Measurements from ENCODE around the gene SOST. TPM values are rescaled to one million over a fixed set of nuclear protein-coding genes. Genes with fewer than 3 reads are reported as not detected.

SOST gene
- total RNA-seq, 2 experiments from 2014 or later: not detected

DNA sequence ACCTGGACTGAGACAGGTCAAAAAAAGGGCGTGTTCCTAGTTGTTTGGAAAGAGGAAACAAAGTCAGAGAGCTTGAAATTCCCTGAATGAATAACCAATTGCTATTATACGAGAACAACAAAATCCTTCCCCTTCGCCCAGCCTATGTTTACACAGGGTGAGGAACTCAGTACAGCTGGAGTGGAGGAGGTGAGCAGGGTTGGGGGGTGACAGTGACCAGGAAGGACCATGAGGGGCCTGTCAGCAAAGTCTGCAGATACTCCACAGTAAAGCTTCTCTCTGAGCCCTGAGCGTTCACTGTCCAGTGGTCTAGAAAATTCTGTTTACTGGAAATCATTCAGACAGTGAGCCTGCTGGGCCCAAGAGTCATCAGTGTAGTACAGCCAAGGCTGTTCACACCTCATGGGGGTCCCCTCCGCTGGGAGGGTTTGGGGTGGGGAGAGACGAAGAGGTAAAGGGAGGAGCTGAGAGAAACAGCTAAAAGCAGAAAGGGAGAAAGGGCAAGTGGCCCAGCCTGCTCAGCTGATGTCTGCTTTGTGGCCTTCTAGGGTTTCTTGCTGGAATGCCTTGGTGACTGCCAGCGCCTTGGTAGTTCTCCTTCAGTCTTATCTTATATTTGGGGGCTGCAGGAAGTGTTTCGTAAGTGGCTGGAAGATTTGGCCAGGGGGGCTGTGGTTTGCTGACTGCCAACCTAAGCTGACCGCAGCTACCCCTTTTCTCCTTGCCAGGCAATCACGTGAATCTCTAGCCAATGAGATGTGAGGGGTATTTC is 14.5 kb upstream of the SOST start:
- Mint-ChIP-seq H3K36me3 (ENCODE audit: low read depth) (peaks cover 37% of the 10 kb centered on the region), H3K27ac (no peak overlapping the region), H3K4me3 (no peak overlapping the region), H3K4me1 (peaks cover 4% of the 10 kb centered on the region), H3K27me3 (no peaks in the 10 kb centered on the region), H3K9me3 (ENCODE audit: low read depth) (no peaks in the 10 kb centered on the region)
- DNase-seq: no peak
- intact Hi-C loops (cut with DNase I, micrococcal nuclease): no loop called here
- no peak for ATAC-seq
- CTCF ChIA-PET: interaction anchor here (0.8 to 2.0 kb wide), 5 partner anchors 12 to 79 kb away, joined by 3 to 8 read pairs (median 4); no protein-coding TSS in a partner anchor
- POLR2A ChIA-PET: no interaction called here

DNA sequence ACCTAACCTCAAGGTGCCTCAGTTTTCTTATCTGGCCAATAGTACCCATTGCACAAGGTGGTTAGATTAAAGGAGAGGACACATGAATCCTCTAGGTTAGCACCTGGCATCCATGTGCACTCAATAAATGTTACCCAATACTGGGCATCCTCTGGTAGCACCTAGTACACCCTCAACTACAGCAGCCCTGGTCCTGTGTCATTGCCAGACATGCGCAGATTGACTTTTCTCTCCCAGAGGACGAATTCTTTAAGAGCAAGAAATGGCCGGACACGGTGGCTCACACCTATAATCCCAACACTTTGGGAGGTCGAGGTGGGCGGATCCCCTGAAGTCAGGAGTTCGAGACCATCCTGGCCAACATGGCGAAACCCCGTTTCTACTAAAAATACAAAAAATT is 12.9 kb upstream of the SOST start:
- ATAC-seq: no peak
- no peak for DNase-seq
- Mint-ChIP-seq H3K4me1 (no peaks in the 10 kb centered on the region), H3K27me3 (no peaks in the 10 kb centered on the region), H3K9me3 (ENCODE audit: low read depth) (no peaks in the 10 kb centered on the region), H3K4me3 (no peak overlapping the region), H3K36me3 (ENCODE audit: low read depth) (peaks cover 37% of the 10 kb centered on the region), H3K27ac (no peak overlapping the region)
- ChIA-PET POLR2A (no interaction called here), CTCF (interaction anchor here (0.7 kb wide), 1 partner anchor 80 kb away, joined by 3 read pairs; no protein-coding TSS in a partner anchor)
- intact Hi-C loops (cut with DNase I, micrococcal nuclease): no loop called here

DNA sequence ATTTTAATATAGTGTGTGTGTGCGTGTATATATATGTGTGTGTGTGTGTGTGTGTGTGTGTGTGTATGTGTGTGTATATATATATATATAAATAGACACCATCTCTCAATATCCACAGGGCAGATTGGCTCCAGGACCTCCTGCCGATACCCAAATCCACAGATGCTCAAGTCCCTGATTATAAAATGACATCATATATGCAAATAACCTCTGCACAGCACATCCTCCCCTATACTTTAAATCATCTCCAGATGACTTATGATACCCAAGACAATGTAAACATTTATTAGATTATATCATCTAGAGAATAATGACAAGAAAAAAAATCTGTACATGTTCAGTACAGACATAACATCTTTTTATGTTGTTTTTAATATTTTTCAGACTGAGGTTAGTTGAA is 12.4 kb upstream of the SOST start:
- POLR2A ChIA-PET: no interaction called here
- CTCF ChIA-PET: interaction anchor here (19.2 kb wide), 1 partner anchor 74 kb away, joined by 473 read pairs; no protein-coding TSS in a partner anchor
- Mint-ChIP-seq H3K4me3 (no peak overlapping the region), H3K36me3 (ENCODE audit: low read depth) (peaks cover 41% of the 10 kb centered on the region), H3K27me3 (no peaks in the 10 kb centered on the region), H3K4me1 (no peaks in the 10 kb centered on the region), H3K27ac (no peak overlapping the region), H3K9me3 (ENCODE audit: low read depth) (no peaks in the 10 kb centered on the region)
- ATAC-seq (no peak), DNase-seq (no peak)
- intact Hi-C loops (cut with DNase I, micrococcal nuclease): no loop called here

DNA sequence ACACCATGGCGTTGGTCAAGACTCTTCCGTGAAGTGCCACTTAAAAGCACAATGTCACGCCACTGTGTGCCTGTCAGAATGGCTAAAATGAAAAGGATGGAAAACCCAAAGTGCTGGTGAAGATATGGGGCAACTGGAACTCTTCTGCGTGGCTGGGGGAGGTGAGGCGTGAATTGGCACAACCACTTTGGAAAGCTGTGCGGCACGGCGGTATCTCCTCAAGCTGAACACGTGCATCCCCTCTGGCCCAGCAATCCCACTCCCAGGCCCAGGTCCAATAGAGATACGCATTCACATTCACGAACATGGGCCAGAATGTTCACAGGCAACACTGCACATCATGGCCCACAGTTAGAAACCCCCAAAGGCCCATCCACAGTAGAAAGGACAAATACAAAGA is 11.3 kb upstream of the SOST start:
- intact Hi-C loops (cut with DNase I, micrococcal nuclease): no loop called here
- DNase-seq (no peak), ATAC-seq (no peak)
- Mint-ChIP-seq H3K9me3 (ENCODE audit: low read depth) (no peaks in the 10 kb centered on the region), H3K36me3 (ENCODE audit: low read depth) (peaks cover 39% of the 10 kb centered on the region), H3K4me1 (no peaks in the 10 kb centered on the region), H3K27ac (no peak overlapping the region), H3K4me3 (no peak overlapping the region), H3K27me3 (no peaks in the 10 kb centered on the region)
- POLR2A ChIA-PET: no interaction called here
- CTCF ChIA-PET: interaction anchor here (0.7 to 19.2 kb wide), 4 partner anchors 18 to 207 kb away, joined by 3 to 473 read pairs (median 4); no protein-coding TSS in a partner anchor

DNA sequence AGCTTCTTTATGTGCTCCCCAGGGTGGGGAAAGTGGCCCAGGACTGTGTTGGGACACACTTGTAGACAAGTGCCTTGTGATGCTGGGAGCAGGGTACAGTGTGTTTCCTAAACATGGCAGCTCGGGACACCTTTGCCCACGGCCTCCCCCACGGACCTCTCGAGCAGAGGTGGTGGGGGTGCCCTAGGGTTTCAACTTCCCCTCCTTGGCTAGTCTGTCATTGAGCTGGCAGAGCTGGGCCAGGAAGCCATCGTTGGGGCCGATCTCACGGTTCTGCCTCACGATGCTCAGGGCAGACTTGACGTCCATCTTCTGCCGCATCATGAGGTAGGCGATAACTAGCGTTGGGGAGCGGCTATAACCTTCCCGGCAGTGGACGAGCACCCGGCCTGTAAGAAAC is 10.8 kb upstream of the SOST start:
- H3K27me3 Mint-ChIP-seq: no peaks in the 10 kb centered on the region
- H3K27ac Mint-ChIP-seq: no peak overlapping the region
- no peak overlapping the region for H3K4me3 Mint-ChIP-seq
- no peak for ATAC-seq
- ChIA-PET POLR2A (interaction anchor here (0.6 kb wide), 1 partner anchor 336 kb away, joined by 8 read pairs; no protein-coding TSS in a partner anchor), CTCF (interaction anchor here (0.6 to 19.2 kb wide), 4 partner anchors 11 to 99 kb away, joined by 3 to 473 read pairs (median 4); no protein-coding TSS in a partner anchor)
- H3K36me3 Mint-ChIP-seq (ENCODE audit: low read depth): peaks cover 35% of the 10 kb centered on the region
- intact Hi-C loops (cut with DNase I, micrococcal nuclease): no loop called here
- H3K9me3 Mint-ChIP-seq (ENCODE audit: low read depth): no peaks in the 10 kb centered on the region
- no peaks in the 10 kb centered on the region for H3K4me1 Mint-ChIP-seq
- no peak for DNase-seq

DNA sequence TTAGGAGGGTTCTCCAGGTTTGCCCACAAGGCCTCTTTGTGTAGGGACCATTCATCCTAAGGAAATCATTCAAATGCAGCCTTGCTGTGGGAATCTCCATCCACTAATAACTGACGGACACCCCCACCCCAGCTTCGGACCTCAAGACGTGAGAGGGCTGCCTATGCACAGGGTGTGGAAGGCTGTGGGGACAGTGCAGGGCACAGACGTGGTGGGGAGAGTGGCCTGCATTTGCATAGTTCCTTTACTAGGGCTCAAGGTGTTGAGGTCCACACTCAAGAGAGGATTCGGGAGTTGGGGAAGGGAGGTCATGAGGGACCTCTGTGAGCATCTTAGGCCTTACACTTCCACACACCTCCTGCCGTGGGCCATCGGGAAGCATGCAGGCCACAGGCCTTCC is 10.4 kb upstream of the SOST start:
- intact Hi-C loops (cut with DNase I, micrococcal nuclease): no loop called here

DNA sequence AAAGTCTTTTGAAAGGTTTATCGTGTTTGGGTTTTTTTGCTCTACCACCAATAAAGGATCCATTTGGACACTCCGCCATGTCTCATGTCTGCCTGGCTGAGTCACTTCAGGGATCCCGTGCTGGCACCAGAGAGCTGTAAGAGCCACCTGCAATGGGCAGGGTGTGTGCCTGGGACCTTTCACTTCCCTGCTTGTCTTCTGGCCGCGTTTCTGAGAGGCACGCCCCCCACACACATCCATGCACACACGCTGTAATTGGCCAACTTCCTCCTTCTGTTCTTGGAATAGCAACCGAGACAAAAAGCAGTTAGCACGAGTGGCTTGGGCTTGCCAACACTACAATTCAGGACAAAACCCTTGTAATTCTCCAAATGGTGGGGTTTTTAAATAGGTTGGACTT is 9.8 kb upstream of the SOST start:
- Mint-ChIP-seq H3K9me3 (ENCODE audit: low read depth) (no peaks in the 10 kb centered on the region), H3K27me3 (no peaks in the 10 kb centered on the region), H3K4me1 (no peaks in the 10 kb centered on the region), H3K4me3 (no peak overlapping the region), H3K36me3 (ENCODE audit: low read depth) (peaks cover 28% of the 10 kb centered on the region), H3K27ac (no peak overlapping the region)
- intact Hi-C loops (cut with DNase I, micrococcal nuclease): no loop called here
- ChIA-PET POLR2A (no interaction called here), CTCF (interaction anchor here (0.5 to 19.2 kb wide), 3 partner anchors 12 to 646 kb away, joined by 3 to 473 read pairs (median 5); partner anchors contain the start of gene CFAP97D1)
- ATAC-seq (no peak), DNase-seq (no peak)

More for the DNA sequence above, 10.4 kb upstream of the SOST start:
- ChIA-PET CTCF (interaction anchor here (0.6 to 19.2 kb wide), 3 partner anchors 12 to 72 kb away, joined by 3 to 473 read pairs (median 4); no protein-coding TSS in a partner anchor), POLR2A (interaction anchor here (0.6 kb wide), 1 partner anchor 336 kb away, joined by 8 read pairs; no protein-coding TSS in a partner anchor)
- Mint-ChIP-seq H3K4me1 (no peaks in the 10 kb centered on the region), H3K27ac (no peak overlapping the region), H3K4me3 (no peak overlapping the region), H3K9me3 (ENCODE audit: low read depth) (no peaks in the 10 kb centered on the region), H3K27me3 (no peaks in the 10 kb centered on the region), H3K36me3 (ENCODE audit: low read depth) (peaks cover 31% of the 10 kb centered on the region)
- no peak for ATAC-seq
- no peak for DNase-seq

DNA sequence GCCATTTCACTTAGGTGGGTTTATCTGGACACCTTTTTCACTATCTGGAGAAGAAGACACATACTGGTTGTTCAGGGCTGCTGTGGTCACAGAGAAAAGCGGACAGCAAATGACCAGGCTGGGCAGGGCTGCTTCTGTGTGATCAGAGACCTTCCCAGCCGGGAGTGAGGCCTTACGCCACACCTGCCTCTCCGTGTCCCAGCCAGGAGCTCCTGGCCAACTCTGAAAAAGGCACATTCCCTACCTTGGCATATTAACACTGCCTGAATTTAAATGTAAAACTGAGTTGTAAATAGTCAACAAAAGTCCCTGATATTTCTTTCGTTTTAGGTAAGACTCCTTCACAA is 9.1 kb upstream of the SOST start:
- intact Hi-C loops (cut with DNase I, micrococcal nuclease): no loop called here
- ATAC-seq (no peak), DNase-seq (no peak)
- H3K4me1 Mint-ChIP-seq: no peaks in the 10 kb centered on the region
- CTCF ChIA-PET: interaction anchor here (0.5 to 19.2 kb wide), 19 partner anchors 8 to 647 kb away, joined by 3 to 473 read pairs (median 6); partner anchors contain the start of genes CFAP97D1 and DUSP3
- POLR2A ChIA-PET: no interaction called here
- H3K9me3 Mint-ChIP-seq (ENCODE audit: low read depth): no peaks in the 10 kb centered on the region
- no peaks in the 10 kb centered on the region for H3K27me3 Mint-ChIP-seq
- H3K27ac Mint-ChIP-seq: no peak overlapping the region
- H3K36me3 Mint-ChIP-seq (ENCODE audit: low read depth): peaks cover 25% of the 10 kb centered on the region
- H3K4me3 Mint-ChIP-seq: no peak overlapping the region

DNA sequence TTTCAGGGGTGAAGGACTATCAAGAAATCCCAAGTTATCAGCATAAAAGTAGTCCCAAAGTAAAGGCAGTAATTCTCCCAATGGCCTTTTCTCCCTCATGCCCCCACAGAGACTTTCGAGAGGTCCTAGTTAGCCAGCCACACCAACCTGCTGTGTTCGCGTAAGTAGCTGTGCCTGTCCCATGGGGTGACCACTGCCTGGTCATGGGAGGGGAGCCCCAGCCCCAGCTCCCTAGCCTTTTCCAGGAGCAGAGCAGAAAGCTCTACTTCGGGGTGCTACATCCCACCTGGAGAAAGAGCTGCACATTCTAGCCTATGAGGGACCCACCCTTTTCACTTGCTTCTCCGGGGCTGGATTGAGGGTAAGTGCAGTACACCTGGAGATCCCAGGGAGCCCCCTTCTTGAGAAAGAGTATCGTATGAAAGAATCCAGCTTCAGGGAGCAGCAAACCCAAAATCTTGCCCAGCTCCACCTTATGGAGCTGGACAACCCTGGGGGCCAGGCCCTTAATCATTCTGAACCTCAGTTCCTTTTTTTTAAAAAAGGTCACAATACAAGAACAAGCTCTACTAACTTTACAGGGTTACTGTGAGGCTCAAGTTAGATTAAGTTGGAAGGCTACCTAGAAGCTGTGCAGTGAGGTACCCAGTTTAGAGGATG is 8.6 kb upstream of the SOST start:
- intact Hi-C loops (cut with DNase I, micrococcal nuclease): no loop called here
- Mint-ChIP-seq H3K4me1 (no peaks in the 10 kb centered on the region), H3K9me3 (ENCODE audit: low read depth) (no peaks in the 10 kb centered on the region), H3K27me3 (no peaks in the 10 kb centered on the region), H3K36me3 (ENCODE audit: low read depth) (peaks cover 20% of the 10 kb centered on the region), H3K4me3 (no peak overlapping the region), H3K27ac (no peak overlapping the region)
- CTCF ChIA-PET: interaction anchor here (0.6 to 19.2 kb wide), 30 partner anchors 8 to 373 kb away, joined by 3 to 473 read pairs (median 6); partner anchors contain the start of genes CFAP97D1, DUSP3 and SOST
- DNase-seq (no peak), ATAC-seq (no peak)
- POLR2A ChIA-PET: no interaction called here

DNA sequence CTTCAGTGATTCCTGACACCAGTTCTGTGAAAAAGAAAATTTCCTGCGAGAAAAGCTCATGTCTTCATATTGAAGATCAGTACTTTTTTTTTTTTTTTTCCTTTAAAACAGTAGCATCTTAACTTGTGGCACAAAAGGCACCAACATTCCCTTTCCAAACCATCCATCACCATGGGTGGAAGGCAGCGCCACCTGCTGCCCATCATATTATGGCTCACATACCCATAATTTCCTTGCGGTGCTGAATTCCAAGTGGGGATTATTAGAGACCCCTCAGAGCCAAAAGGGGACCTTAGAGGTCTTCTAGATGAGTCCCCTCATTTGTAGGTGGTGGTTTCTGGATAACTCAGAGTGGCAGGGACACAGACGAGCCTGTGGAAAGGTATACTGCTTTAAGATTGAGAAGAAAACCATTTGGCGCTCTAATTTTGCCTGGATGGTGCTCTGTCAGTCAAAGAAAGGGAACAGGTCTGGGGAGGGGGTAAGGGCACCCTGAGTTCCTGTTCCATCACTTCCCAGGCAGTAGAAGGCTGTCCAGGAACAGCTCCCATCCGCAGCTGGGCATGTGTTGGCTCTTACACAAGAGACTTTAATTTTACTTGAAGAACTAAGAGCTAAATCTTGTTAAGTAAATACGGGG is 7.9 kb upstream of the SOST start:
- Mint-ChIP-seq H3K4me3 (no peak overlapping the region), H3K9me3 (ENCODE audit: low read depth) (no peaks in the 10 kb centered on the region), H3K27me3 (no peaks in the 10 kb centered on the region), H3K4me1 (no peaks in the 10 kb centered on the region), H3K36me3 (ENCODE audit: low read depth) (peaks cover 18% of the 10 kb centered on the region), H3K27ac (no peak overlapping the region)
- intact Hi-C loops (cut with DNase I, micrococcal nuclease): no loop called here
- ATAC-seq (no peak), DNase-seq (peak; percentile 73)
- ChIA-PET POLR2A (no interaction called here), CTCF (interaction anchor here (0.6 to 19.2 kb wide), 55 partner anchors 8 to 697 kb away, joined by 3 to 473 read pairs (median 4); partner anchors contain the start of genes CFAP97D1, DUSP3, SOST and TMUB2)

DNA sequence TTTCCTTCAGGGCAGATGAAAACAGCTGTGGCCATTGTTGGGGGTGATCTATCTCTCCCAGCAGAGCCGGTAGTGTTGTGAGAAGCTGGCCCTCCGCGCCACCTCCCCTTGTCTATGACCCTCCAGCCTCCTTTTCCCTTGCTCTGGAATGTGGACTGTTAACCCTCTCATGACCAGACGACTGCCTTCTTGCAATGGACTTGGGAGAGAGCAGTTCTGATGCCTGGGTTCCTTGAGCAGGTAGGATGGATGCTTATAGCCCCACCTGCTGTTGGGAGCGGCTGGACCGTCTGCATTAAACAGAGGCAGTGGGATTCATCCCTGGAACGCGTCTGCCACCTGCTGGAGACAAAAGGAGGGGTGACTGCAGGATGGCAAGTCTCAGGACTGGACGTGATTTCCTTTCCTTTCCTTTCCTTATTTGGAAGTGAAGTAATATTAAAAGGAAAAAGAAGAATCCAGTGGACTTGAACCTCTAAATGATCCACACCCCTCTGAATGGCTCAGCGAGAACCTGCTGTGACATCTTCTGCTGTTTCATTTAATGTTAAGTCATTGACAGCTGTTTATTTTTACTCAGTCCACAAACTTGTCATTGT is 1.8 kb upstream of the SOST start:
- Mint-ChIP-seq H3K27ac (no peak overlapping the region), H3K4me3 (no peak overlapping the region), H3K36me3 (ENCODE audit: low read depth) (no peaks in the 10 kb centered on the region), H3K9me3 (ENCODE audit: low read depth) (no peaks in the 10 kb centered on the region), H3K27me3 (peaks cover 19% of the 10 kb centered on the region), H3K4me1 (no peaks in the 10 kb centered on the region)
- peak; percentile 96 for DNase-seq
- ATAC-seq: peak; percentile 97
- intact Hi-C loops (cut with DNase I, micrococcal nuclease): loop anchor here (1.0 to 5.0 kb wide), 3 partner anchors 66 to 184 kb away; no protein-coding TSS in a partner anchor
- CTCF ChIA-PET: interaction anchor here (0.6 to 19.2 kb wide), 33 partner anchors 9 to 221 kb away, joined by 3 to 473 read pairs (median 4); no protein-coding TSS in a partner anchor
- POLR2A ChIA-PET: no interaction called here

Data from activated CD4-positive, alpha-beta T cell treated with anti-CD3 and anti-CD28 coated beads for 36 hours (primary cell).